H9 (cell line): ENCODE measurements around the gene PTRHD1. TPM values are rescaled to one million over a fixed set of nuclear protein-coding genes. Genes with fewer than 3 reads are reported as not detected.

Experiments used
- DNase-seq: peaks from one replicate; pipeline ENCODE4 v3.0.0-alpha.2; 2017
- H2AFZ ChIP-seq: one replicate; pipeline ENCODE4 v1.6.1; 2013; ENCODE audit warnings: mild to moderate bottlenecking, low read length, control low read depth, moderate library complexity
- H2AK5ac ChIP-seq: 2 replicates; pipeline ENCODE4 v1.6.1; 2013; ENCODE audit warnings: low read length, control low read depth, mixed read lengths; ENCODE audit not compliant: insufficient read length
- H2BK120ac ChIP-seq: one replicate; pipeline ENCODE4 v1.6.1; 2013; ENCODE audit warnings: low read depth, mild to moderate bottlenecking, low read length, control low read depth, inconsistent platforms; ENCODE audit not compliant: poor library complexity, severe bottlenecking
- H2BK12ac ChIP-seq: 2 replicates; pipeline ENCODE4 v1.6.1; 2013; ENCODE audit warnings: low read length, control low read depth, mixed read lengths, low read depth; ENCODE audit not compliant: insufficient read length
- H2BK15ac ChIP-seq: 2 replicates; pipeline ENCODE4 v1.6.1; 2013; ENCODE audit warnings: low read depth, low read length, control low read depth
- H2BK20ac ChIP-seq: one replicate; pipeline ENCODE4 v1.6.1; 2013; ENCODE audit warnings: low read depth, mild to moderate bottlenecking, low read length, control low read depth, inconsistent platforms; ENCODE audit not compliant: poor library complexity, severe bottlenecking
- H2BK5ac ChIP-seq: 2 replicates; pipeline ENCODE4 v1.6.1; 2013; ENCODE audit warnings: low read length, control low read depth, mixed read lengths; ENCODE audit not compliant: insufficient read length
- H3K14ac ChIP-seq: 2 replicates; pipeline ENCODE4 v1.6.1; 2013; ENCODE audit warnings: low read length, control low read depth; ENCODE audit not compliant: insufficient read depth
- H3K18ac ChIP-seq: 2 replicates; pipeline ENCODE4 v1.6.1; 2013; ENCODE audit warnings: low read depth, mild to moderate bottlenecking, mixed read lengths, low read length, control low read depth; ENCODE audit not compliant: insufficient read length
- H3K23ac ChIP-seq: 2 replicates; pipeline ENCODE4 v1.6.1; 2013; ENCODE audit warnings: low read length, control low read depth, mixed read lengths, low read depth; ENCODE audit not compliant: insufficient read length
- H3K23me2 ChIP-seq: 2 replicates; pipeline ENCODE4 v1.6.1; 2013; ENCODE audit warnings: low read depth, mild to moderate bottlenecking, mixed read lengths, low read length, control low read depth; ENCODE audit not compliant: insufficient read length, poor library complexity, severe bottlenecking
- H3K27ac ChIP-seq: 2 replicates; pipeline ENCODE4 v1.5.1; 2013; ENCODE audit warnings: low read length, control low read depth, mixed read lengths, low read depth; ENCODE audit not compliant: insufficient read length
- H3K27me3 ChIP-seq: 2 replicates; pipeline ENCODE4 v1.6.1; 2013; ENCODE audit warnings: low read length, control low read depth, inconsistent platforms; ENCODE audit not compliant: insufficient read depth
- H3K4ac ChIP-seq: 2 replicates; pipeline ENCODE4 v1.6.1; 2013; ENCODE audit warnings: low read depth, mild to moderate bottlenecking, control low read depth, inconsistent platforms, low read length, moderate library complexity
- H3K4me1 ChIP-seq: 2 replicates; pipeline ENCODE4 v1.6.1; 2013; ENCODE audit warnings: low read length, control low read depth, inconsistent platforms; ENCODE audit not compliant: insufficient read depth
- H3K4me2 ChIP-seq: 2 replicates; pipeline ENCODE4 v1.6.1; 2013; ENCODE audit warnings: low read length, control low read depth, mixed read lengths; ENCODE audit not compliant: insufficient read length, insufficient read depth
- H3K56ac ChIP-seq: 2 replicates; pipeline ENCODE4 v1.6.1; 2013; ENCODE audit warnings: low read depth, mild to moderate bottlenecking, mixed read lengths, low read length, control low read depth; ENCODE audit not compliant: insufficient read length
- H3K79me1 ChIP-seq: 2 replicates; pipeline ENCODE4 v1.6.1; 2013; ENCODE audit warnings: low read depth, mild to moderate bottlenecking, moderate library complexity, low read length, control low read depth, inconsistent platforms; ENCODE audit not compliant: insufficient read depth, poor library complexity, severe bottlenecking
- H3K79me2 ChIP-seq: 2 replicates; pipeline ENCODE4 v1.6.1; 2013; ENCODE audit warnings: low read length, control low read depth, inconsistent platforms; ENCODE audit not compliant: insufficient read depth
- H3K9ac ChIP-seq: 2 replicates; pipeline ENCODE4 v1.6.1; 2013; ENCODE audit warnings: low read length, control low read depth, mixed read lengths; ENCODE audit not compliant: insufficient read length; ENCODE audit errors: extremely low read depth
- H3K9me3 ChIP-seq: one replicate; pipeline ENCODE4 v1.6.1; 2013; ENCODE audit warnings: low read depth, low read length, inconsistent platforms; ENCODE audit not compliant: control insufficient read depth
- H3T11ph ChIP-seq: one replicate; pipeline ENCODE4 v1.6.1; 2013; ENCODE audit warnings: mild to moderate bottlenecking, low read length, control low read depth, inconsistent platforms
- H4K20me1 ChIP-seq: one replicate; pipeline ENCODE4 v1.6.1; 2013; ENCODE audit not compliant: control insufficient read depth, insufficient read length, insufficient read depth
- H4K5ac ChIP-seq: 2 replicates; pipeline ENCODE4 v1.6.1; 2013; ENCODE audit warnings: low read depth, mild to moderate bottlenecking, mixed read lengths, low read length, control low read depth; ENCODE audit not compliant: insufficient read length
- H4K8ac ChIP-seq: replicated peaks from 2 replicates; pipeline ENCODE4 v1.6.1; 2013; ENCODE audit warnings: low read length, control low read depth, mixed read lengths, low read depth; ENCODE audit not compliant: insufficient read length
- H4K91ac ChIP-seq: 2 replicates; pipeline ENCODE4 v1.6.1; 2013; ENCODE audit warnings: low read depth, mild to moderate bottlenecking, moderate library complexity, mixed read lengths, low read length, control low read depth; ENCODE audit not compliant: insufficient read length
- H3K27ac Mint-ChIP-seq, 3 experiments: 2 replicates in 2 of 3; 3 replicates in 1 of 3; pipeline ENCODE4 v1.8.0; 2020 to 2021; ENCODE audit warnings: mixed read lengths in 3 of 3, mild to moderate bottlenecking in 1 of 3, moderate library complexity in 1 of 3
- H3K27me3 Mint-ChIP-seq: 2 replicates; pipeline ENCODE4 v1.8.0; 2021; ENCODE audit warnings: low read depth, mild to moderate bottlenecking, moderate library complexity, mixed read lengths
- H3K36me3 Mint-ChIP-seq, 3 experiments: 2 replicates in 2 of 3; 3 replicates in 1 of 3; pipeline ENCODE4 v1.8.0; 2020 to 2021; ENCODE audit warnings: low read depth in 3 of 3, mixed read lengths in 3 of 3; ENCODE audit not compliant: insufficient read depth in 1 of 3
- H3K4me1 Mint-ChIP-seq, 2 experiments: 2 replicates each; pipeline ENCODE4 v1.8.0; 2020; ENCODE audit warnings: mixed read lengths in 2 of 2
- H3K4me3 Mint-ChIP-seq, 2 experiments: 2 replicates in 1 of 2; 3 replicates in 1 of 2; pipeline ENCODE4 v1.8.0; 2020 to 2021; ENCODE audit warnings: mild to moderate bottlenecking in 2 of 2, mixed read lengths in 2 of 2, moderate library complexity in 1 of 2
- H3K9me3 Mint-ChIP-seq, 2 experiments: 2 replicates in 1 of 2; 3 replicates in 1 of 2; pipeline ENCODE4 v1.8.0; 2020; ENCODE audit warnings: mild to moderate bottlenecking in 2 of 2, mixed read lengths in 2 of 2, moderate library complexity in 1 of 2
- CTCF ChIP-seq: fragments of 200-600 bp; sonication (generic); conservative IDR thresholded peaks from 3 replicates; pipeline ENCODE4 v1.8.0; 2021; ENCODE audit warnings: antibody characterized with exemption, mild to moderate bottlenecking
- WGBS: extraction: QIAGEN DNeasy Blood & Tissue Kit; methylation state at CpG from one replicate; pipeline ENCODE4 v1.1.7; 2013; ENCODE audit warnings: missing lambda C conversion rate, low lambda C conversion rate, mixed read lengths; ENCODE audit not compliant: insufficient read length; ENCODE audit errors: extremely low coverage; 5-methylcytosine and 5-hydroxymethylcytosine counted together
- total RNA-seq: library from RNA; stranded (reverse); gene quantifications from 2 replicates; pipeline ENCODE4 v1.2.1, GENCODE V29; 2021

Gene PTRHD1
- total RNA-seq, 1 experiment from 2014 or later, result 43.7 TPM

- no peak overlapping the region for H2BK20ac ChIP-seq
- WGBS, result no CpG with 5 or more reads among the region's 21 CpGs
These were observed 26.4 kb upstream of the PTRHD1 start for GRCh38 chr2:24819442-24820174.

More at GRCh38 chr2:24819442-24820174, 26.4 kb upstream of the PTRHD1 start:
- peaks cover 76 to 91% (median 89%) of the 10 kb centered on the region in 3 experiments for H3K36me3 Mint-ChIP-seq
- Histone ChIP-seq H3K27me3 (no peaks in the 10 kb centered on the region), H3K56ac (no peak overlapping the region), H4K8ac (no peak overlapping the region), H2BK15ac (no peak overlapping the region), H3K9ac (no peak overlapping the region), H3K14ac (no peak overlapping the region), H3K23ac (no peak overlapping the region), H3K18ac (no peak overlapping the region), H3K4me1 (peaks cover 16% of the 10 kb centered on the region), H3K79me2 (no peaks in the 10 kb centered on the region), H2BK12ac (no peak overlapping the region), H3T11ph (no peak overlapping the region), H4K5ac (no peak overlapping the region), H3K27ac (no peak overlapping the region), H2AK5ac (no peak overlapping the region), H2AFZ (no peak overlapping the region), H4K20me1 (no peaks in the 10 kb centered on the region), H3K4me2 (no peak overlapping the region), H3K79me1 (no peaks in the 10 kb centered on the region), H4K91ac (no peak overlapping the region), H2BK5ac (no peak overlapping the region), H2BK120ac (no peak overlapping the region), H3K9me3 (no peaks in the 10 kb centered on the region), H3K4ac (no peak overlapping the region), H3K23me2 (no peaks in the 10 kb centered on the region)
- H3K4me3 Mint-ChIP-seq, result no peak overlapping the region
- no peak for TF ChIP-seq CTCF
- no peak for DNase-seq
- peaks cover 0 to under 1% of the 10 kb centered on the region in 2 experiments; a peak in 1 of 5 replicates for H3K9me3 Mint-ChIP-seq
- peak overlapping the region in 2 of 3 experiments; percentile 40 to 62; a peak in 3 of 7 replicates for H3K27ac Mint-ChIP-seq
- no peaks in the 10 kb centered on the region; the same call in 1 of the 2 replicates for H3K27me3 Mint-ChIP-seq
- H3K4me1 Mint-ChIP-seq, result peaks cover 34 to 37% of the 10 kb centered on the region in 2 experiments
